ENCODE measurements around the gene OTUD3.
"Not testable (repeated sequence)": the region's sequence is repeated elsewhere in the genome, so short reads cannot be mapped to it uniquely, and the experiment has no call there.

The OTUD3 gene

GRCh38 chr1:19846338-19846737, 35.9 kb upstream of the OTUD3 start:
- no peak overlapping the region for H3K4me3 ChIP-seq (ENCODE audit: low read length)
- DNase-seq (ENCODE audit: low read depth) = no peak
- TF ChIP-seq CTCF (IDR thresholded peaks at IDR 0.05; ENCODE audit: insufficient read depth, low read depth, low read length, missing control alignments) = no peak

DNA sequence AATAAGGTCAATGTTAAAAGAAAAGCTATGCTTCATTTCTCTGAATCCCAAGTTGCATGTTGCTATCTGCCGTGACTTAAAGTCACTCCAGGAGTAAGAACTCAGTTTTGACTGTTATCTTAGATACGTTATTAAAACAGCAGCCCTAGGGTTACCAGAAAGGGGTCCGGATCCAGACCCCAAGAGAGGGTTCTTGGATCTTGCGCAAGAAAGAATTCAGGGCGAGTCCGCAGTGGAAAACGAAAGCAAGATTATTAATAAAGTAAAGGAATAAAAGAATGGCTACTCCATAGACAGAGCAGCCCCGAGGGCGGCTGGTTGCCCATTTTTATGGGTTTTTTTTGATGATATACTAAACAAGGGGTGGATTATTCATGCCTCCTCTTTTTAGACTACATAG, 34.9 kb upstream of the OTUD3 start:
- not testable (repeated sequence) for H3K4me3 ChIP-seq (ENCODE audit: low read length); DNase-seq (ENCODE audit: low read depth)

- not testable (repeated sequence) for DNase-seq (ENCODE audit: low read depth); H3K4me3 ChIP-seq (ENCODE audit: low read length)
These were observed 32.9 kb upstream of the OTUD3 start for GRCh38 chr1:19849307-19849706.

DNA sequence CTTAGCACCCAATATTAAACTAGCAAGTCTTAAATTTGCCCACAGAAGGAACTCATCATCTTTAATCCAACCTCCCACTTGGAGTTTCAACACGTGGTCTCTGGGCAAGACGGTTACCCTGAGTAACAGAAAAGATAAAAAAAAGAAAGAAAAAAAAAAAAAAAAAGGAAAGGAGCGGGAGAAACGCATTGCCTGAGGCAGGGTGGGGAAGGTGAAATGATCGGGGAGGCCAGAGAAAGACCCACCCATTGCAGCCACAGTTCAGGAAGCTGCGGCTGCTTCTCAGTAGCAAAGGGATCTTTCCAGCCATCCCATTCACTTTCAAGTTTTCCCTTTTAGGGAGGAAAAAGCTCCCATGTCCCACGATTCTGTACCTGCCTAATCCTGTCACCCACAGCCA, 32.0 kb upstream of the OTUD3 start:
- no peak overlapping the region for H3K4me3 ChIP-seq (ENCODE audit: low read length)
- TF ChIP-seq CTCF (IDR thresholded peaks at IDR 0.05; ENCODE audit: insufficient read depth, low read depth, low read length, missing control alignments) = no peak
- DNase-seq (ENCODE audit: low read depth) = no peak

GRCh38 chr1:19852036-19852435, 30.2 kb upstream of the OTUD3 start:
- TF ChIP-seq CTCF (IDR thresholded peaks at IDR 0.05; ENCODE audit: insufficient read depth, low read depth, low read length, missing control alignments) = no peak
- DNase-seq (ENCODE audit: low read depth) = no peak
- no peak overlapping the region for H3K4me3 ChIP-seq (ENCODE audit: low read length)

GRCh38 chr1:19854866-19855265, 27.3 kb upstream of the OTUD3 start:
- no peak for TF ChIP-seq CTCF (IDR thresholded peaks at IDR 0.05; ENCODE audit: insufficient read depth, low read depth, low read length, missing control alignments)
- DNase-seq (ENCODE audit: low read depth) = no peak
- H3K4me3 ChIP-seq (ENCODE audit: low read length) = no peak overlapping the region

- H3K4me3 ChIP-seq (ENCODE audit: low read length) = no peak overlapping the region
- no peak for TF ChIP-seq CTCF (IDR thresholded peaks at IDR 0.05; ENCODE audit: insufficient read depth, low read depth, low read length, missing control alignments)
- DNase-seq (ENCODE audit: low read depth) = no peak
These were observed 23.3 kb upstream of the OTUD3 start for GRCh38 chr1:19858893-19859292.

DNA sequence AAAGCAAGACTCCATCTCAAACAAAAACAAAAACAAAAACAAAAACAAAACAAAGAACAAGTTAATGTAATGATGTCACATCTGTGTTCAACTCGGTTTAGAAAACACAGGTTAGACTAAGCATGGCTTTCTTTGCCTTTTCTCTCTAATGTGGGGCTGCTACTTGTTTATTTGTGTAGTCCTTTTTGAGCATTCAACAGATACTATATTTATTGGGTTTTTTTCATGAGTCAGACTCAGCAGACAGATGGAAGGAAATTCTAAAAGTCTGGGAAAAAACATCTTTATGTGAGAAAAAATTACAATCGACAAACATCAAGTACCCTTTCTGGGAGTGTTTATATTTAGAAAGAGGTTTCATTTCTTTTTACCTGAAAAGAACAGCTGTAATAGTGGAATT, 22.3 kb upstream of the OTUD3 start:
- TF ChIP-seq CTCF (IDR thresholded peaks at IDR 0.05; ENCODE audit: insufficient read depth, low read depth, low read length, missing control alignments) = no peak
- no peak overlapping the region for H3K4me3 ChIP-seq (ENCODE audit: low read length)

More for the DNA sequence above, 22.3 kb upstream of the OTUD3 start:
- no peak for DNase-seq (ENCODE audit: low read depth)

All from epithelial cell of esophagus (primary cell).